Measurements from ENCODE around the gene MX1.

Gene MX1

DNA sequence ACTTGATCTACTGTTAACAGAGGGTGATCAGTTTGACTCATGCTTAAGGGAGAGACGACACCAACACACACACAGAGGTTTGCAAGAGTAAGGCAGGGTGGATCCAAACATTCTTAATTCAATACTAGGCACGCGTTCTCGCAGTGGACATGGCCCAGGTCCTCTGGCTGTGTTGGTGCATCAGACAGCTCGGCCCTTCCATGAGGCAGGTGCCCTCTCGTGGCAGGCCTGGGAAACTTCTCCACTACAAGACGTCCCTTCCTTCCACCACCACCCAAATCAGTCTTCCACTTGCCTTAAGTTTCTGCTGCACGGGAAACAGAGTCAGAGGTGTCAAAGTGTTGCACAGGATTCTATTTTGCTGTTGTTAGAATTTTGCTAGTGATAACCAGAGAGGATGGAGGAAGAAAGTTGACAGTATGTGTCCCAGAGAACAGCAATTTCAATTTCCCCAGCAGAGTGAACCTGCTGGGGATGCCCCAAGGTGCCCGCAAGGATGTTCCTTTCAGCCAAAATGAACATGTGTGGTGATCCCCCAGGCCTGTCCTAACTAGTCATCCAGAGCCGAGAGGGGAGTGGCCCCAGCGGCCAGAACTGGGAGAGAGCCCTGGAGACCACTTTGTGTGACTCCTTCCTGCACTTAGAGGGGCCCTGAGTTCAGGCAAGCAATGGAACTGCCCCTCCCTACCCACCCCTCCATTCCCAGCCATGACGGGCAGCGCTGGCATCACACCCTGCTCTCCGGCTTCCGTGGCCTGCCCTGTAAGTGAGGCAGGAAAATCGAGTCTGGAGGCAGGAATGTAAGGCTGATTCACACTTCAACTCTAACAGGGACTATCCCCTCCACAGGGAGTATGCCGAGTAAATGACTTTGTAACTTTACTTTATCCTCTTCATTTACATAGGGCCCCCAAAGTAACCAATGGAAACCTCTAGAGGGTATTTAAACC lies 34.8 kb downstream of the MX1 start:
- peak; percentile 83 for DNase-seq (ENCODE audit: low spot score)

DNA sequence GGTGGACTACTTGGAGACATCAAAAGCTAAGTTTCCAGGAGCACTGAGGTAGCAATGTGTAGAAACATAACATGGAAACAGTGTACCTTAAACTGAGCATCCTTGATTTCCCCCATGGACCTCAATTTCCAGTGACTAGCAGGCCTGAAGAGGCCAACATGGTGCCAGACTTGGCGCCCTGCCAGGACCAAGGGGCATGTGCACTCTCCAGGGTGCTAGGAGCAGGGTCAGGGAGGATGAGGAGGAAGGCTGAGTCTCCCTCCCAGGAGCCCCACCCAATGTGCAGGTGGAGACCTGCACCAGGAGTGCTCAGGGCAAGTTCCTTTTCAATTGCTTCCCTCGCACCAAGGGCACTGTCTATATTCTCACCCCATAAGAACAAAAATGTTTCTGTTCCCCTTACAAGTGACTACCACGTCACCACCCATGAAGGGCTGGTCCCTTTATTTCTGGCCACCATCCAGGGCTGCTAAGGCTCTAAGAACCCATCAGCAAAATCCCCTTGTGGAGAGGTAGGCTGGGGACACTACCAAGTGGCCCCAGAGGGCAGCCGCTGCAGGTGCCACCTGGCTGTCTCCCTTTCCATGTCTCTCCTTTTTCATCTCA lies 39.2 kb downstream of the MX1 start:
- DNase-seq (ENCODE audit: low spot score): no peak

DNA sequence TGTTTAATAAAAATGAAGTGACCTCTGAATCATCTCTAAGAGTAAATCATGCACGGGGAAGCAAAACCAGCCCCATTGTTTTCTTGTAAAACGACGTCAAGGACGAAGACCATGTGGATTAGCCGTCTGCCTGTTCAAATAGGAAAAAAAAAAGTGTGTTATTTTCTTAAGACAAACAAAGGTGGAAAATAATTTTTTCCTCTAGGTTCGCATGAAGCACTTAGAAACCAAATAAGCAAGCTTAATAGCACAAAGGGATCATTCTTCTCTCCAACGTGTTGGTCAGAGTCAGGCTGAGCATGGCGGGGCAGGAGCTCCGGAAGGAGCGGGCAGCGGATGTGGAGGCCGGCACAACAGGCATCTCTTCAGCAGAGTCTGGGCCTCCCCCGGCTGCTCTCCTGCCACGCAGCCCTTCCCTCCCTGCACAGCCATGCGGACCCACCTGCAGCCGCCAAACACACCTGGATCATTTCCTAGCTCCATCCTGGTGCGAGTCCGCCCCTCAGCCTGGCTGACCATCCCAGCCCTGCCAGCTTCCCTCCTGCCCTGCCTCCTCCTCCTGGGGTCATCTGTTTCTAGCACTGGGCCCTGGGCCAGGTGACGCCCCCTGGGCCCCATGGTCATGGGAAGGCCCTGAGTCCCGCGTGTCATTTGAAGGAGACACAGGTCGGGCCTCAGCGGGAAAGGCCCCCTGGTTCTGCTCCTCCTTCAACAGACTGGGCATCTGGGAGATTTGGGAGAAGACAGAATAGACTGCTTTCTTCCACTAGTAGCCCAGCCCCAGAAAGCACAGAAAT lies 40.2 kb downstream of the MX1 start:
- DNase-seq (ENCODE audit: low spot score): no peak

DNA sequence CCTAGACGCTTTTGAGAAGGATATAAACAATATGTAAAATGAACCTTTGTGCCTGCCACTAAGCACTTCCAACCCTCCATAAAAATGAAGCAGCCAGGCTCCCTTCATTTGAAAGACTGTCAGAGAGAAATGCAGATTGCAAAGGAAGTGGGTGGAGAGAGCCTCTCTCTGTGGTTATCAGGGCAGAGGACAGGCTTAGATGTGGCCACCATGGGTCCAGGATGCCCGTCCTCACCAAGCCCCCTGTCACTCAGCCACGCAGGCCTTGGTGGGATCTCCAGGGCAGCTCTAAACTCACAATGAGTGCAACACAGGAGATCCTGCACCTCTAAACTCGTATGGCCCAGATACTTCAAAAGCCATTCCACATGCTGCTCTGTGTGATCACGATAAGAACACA lies 44.0 kb downstream of the MX1 start:
- DNase-seq (ENCODE audit: low spot score): no peak

DNA sequence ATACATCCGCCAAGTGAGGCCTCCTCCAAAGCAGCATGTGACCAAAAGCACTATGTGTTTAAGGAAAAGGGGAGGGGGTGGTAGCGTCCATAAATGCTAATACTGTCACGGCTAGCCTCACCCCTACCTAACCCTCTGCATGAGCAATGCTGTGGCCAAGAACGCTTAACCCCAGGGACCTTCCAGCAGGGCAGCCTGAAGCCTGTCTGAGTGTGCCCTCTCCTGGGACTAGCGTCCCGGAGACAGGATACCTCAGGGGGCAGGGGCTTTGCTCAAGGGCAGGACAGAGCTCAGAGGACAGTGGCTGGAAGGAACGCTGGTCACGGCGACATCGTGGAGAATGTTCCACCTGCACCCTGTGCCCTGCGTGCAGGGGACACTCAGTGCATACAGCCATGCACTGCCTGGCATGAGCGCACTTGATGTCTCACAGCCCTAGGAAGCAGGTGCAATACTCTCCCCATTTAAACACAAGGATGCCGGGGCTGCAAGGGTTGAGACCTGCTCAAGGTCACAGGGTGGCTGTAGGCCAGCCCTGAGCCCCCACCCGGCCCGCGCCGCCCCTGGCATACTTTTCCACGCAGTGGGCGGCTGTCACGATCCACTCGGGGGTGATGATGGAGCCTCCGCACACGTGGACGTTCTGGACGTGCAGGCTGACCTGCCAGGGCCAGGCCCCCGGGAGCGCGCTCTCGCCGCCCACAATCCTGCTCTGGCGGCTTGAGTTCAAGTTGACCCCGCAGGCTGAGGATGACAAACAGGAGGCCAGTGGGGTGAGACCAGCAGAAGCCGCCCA lies 46.9 kb downstream of the MX1 start:
- DNase-seq (ENCODE audit: low spot score): no peak

DNA sequence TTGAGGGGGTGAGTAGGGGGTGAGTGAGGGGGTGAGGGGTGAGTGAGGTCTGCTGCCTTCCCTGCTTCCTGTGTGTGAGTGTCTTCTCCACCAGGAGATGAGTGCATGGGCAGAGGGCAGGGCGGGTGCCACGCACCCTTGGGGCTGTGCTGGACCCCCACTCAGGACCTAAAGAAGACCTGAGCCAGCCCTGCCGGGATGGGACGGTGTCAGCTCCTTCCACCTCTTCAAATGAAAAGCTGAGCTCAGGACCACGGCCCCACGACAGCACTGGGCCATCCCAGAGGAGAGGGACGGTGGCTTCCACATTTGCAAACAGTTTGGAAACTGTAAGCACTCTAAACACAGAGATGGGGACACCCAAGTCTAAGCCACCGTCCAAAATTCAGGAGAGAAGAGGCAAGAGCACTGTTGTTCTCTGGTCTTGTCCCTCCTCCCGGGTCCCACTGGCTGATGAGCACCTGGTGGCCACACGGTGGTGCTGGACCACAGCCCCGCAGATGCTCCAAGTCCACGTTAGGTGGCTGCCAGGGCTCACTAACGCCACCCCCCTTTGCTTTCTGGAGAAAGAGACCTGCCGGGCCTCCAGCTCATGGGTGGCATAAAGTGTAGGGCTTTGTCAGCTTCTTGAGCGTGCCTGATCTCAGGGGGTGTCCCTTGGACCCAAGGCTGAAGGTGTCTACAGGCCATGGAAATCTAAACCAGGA lies 49.8 kb downstream of the MX1 start:
- DNase-seq (ENCODE audit: low spot score): no peak

DNA sequence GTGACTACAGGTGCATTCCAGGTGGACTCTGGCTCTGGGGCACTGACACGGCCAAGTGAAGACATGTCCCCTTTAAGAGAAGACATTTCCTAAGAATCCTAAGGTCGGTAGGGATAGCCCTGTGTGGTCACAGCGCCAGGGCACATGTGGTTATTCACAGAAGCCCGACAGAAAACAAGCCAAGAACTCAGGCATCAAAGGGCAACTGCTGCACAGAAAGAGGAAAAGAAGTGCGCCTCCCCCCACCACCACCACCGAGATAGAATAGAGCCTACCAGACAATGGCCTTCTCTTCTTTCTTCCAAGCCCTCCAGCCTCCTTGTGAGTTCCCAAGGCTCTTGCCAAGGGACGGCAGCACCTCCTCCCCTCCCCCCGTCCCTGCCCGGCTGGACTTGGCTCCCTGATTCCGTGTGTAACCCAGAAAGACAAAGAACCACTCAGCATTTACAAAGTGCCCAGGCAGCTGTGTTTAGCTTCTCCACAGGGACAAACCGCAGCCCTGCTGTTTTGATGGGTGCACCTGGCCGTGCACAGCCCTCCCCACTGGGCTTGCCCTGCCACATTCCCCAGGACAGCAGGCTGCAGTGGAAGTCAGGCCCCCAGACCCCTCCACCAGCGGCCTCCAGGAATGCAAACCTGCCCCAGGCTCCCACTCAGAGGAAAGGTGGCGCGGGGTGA lies 51.7 kb downstream of the MX1 start:
- peak; percentile 76 for DNase-seq (ENCODE audit: low spot score)

DNA sequence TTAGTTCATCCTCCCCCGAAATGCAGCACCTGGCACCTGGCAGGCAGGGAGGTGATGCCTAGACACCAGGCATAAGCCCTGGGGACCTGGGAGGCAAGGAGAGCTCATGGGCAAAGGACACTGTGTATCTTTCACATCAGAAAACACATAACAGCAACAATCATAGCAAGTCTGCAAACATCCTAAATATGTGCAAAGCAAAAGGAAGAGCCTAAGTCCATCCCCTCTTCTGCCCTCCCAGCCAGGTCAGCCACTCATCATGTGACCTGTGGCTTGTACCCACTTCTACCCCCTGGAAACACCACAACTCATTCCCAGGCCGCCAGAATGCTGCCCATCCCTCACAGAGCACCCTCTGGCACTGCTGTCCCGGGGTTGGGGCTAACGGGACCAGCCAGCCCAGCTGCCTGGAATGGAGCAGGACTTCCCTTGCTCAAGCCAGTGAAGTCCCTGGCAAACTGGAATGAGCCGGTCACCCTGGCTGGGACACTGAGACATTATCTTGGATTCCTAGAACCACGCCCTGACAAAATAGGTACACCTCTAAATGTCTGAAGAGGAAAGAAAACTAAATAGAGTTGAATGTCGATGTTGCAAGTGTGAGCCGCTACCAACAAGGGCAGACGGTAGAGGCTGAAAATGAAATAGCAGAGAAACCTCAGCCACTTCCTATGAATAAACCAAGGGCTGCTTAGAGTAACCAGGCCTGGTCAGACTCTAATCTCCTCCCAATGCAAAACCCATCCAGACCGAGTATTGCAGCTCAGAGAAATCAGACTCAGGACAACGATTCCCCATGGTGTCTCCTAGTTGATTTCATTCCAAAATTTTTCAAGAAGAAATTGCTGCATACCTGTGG lies 52.5 kb downstream of the MX1 start:
- DNase-seq (ENCODE audit: low spot score): no peak

DNA sequence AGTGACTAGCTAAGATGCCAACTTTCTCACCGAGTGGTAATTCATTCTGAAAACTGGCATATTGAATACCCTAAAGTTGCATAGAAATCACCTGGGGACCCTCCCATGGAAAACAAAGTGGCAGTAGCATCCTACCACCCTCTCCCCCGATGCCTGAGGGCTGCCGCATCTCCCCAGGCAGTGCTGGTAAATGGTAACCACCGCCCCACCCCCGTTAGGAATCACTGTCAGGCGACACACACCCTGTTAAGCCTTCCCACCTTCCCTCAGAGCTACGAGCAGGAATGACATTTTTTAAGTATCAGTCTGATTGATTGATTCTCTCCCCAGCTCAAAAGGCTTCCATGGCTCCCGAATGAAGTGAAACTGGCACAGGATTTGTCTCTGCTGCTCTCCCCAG lies 53.6 kb downstream of the MX1 start:
- DNase-seq (ENCODE audit: low spot score): no peak

DNA sequence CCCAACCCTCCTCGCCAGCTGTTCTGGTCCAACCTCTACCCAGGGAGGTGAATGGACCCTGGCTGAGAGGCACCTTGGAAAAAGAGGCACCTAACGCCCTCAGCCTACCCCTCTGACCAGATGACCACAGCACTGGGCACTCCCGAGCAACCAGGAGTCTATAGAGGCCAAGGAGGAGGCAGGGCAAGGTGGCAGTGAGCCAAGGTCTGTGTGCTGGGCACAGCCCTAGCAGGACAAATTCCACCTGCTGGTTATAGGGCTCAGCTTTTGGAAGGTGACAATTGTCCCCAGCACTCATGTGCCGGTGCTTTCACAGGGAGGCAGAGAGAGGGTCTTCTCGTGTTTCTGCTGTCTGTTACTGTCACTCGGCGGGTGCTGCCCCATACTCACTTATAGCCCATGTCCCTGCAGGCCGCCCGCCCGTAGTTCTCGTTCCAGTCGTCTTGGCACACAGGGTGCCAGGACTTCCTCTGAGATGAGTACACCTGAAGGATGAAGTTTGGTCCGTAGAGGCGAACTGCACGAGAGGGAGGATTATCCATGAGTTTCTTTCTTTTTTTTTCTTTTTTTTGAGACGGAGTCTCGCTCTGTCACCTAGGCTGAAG lies 54.1 kb downstream of the MX1 start:
- no peak for DNase-seq (ENCODE audit: low spot score)

DNA sequence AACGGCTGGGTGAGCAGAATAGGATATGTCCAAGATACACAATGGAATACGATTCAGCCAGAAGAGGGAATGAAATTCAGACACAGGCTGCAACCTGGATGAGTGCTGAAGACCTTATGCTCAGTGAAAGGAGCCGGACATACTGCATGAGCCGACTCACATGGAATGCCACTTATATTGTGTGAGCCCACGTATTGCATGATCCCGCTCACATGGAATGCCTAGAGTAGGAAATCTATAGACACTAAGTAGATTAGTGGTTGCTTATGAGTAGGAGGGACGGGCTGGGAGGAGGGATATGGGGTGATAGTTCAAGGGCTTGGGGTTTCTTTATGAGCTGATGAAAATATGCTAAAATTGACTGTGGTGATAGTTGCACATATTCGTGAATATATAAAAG lies 55.2 kb downstream of the MX1 start:
- no peak for DNase-seq (ENCODE audit: low spot score)

DNA sequence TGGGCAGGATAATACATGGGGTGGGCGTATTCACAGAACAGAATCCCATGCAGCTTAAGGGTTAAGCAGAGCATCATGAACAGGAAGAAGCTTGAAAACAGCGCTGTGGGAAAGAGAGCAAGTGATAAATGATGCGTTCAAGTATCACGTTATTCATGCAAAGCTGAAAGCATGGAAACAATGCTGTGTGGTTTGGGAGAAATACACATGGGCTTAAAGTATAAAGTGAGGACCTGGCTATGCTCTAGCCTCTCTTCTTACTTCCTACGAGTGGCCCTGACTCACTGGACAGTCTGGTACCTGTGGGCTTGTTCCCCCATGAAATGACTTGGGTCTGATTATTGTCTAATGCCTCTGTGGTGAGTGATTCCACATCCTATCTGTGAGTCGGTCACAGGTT lies 56.3 kb downstream of the MX1 start:
- DNase-seq (ENCODE audit: low spot score): no peak

DNA sequence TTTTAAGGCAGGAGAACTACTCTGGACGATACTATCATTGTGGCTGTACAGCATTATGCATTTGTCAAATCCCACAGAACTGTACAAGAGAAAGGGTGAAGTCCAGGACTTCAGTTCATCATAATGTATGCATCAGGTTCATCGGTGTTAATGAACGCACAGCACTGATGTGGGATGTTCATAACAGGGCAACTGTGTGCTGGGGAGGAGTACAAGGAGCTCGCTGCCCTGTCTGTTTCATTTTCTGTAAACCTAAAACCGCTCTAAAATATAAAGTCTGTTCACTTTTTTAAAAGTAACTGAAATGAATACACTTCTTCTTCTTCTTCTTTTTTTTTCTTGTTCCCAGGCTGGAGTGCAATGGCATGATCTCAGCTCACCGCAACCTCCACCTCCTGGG lies 56.9 kb downstream of the MX1 start:
- DNase-seq (ENCODE audit: low spot score): no peak

DNA sequence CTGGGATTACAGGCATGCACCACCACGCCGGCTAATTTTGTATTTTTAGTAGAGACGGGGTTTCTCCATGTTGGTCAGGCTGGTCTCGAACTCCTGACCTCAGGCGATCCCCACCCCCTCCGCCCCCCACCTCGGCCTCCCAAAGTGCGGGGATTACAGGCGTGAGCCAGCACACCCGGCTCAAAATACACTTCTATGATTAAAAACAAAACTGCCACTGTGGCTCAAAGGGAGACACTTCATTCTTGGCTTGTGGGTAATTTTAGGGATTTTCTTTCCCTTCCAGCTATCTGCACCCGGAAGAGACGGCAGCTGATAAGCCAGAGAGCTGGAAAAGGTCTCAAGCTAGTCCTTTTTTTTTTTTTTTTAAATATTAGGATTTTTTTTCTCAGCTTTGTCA lies 57.4 kb downstream of the MX1 start:
- no peak for DNase-seq (ENCODE audit: low spot score)

DNA sequence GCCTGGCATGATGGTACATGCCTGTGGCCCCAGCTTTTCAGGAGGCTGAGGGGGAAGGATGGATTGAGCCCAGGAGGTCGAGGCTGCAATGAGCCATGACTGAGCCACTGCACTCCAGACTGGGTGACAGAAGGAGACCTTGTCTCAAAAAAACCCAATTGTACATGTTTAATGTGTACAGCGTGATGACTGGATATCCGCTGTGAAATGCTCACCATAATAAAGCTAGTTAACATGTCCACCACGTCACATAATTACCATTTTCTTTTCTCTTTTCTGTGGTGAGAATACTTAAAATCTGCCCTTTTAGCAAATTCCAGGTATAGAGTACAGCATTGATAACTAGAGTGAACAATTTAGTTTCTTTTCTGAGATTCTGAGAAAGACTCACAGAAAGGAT lies 57.9 kb downstream of the MX1 start:
- DNase-seq (ENCODE audit: low spot score): no peak

DNA sequence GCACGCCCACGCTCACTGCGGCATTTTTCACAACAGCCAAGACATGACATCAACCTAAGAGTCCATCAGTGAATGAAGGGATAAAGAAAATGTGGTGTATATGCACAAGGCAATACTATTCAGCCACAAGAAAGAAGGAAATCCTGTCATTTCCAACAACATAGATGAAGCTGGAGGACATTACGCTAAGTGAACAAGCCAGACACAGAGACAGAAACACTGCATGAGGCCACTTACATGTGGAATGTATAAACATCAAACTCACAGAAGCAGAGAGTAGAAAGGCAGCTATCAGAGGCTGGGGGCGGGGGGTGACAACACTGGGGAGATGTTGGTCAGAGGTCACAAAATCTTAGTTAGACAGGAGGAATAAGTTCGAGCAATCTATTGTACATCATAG lies 61.0 kb downstream of the MX1 start:
- no peak for DNase-seq (ENCODE audit: low spot score)

DNA sequence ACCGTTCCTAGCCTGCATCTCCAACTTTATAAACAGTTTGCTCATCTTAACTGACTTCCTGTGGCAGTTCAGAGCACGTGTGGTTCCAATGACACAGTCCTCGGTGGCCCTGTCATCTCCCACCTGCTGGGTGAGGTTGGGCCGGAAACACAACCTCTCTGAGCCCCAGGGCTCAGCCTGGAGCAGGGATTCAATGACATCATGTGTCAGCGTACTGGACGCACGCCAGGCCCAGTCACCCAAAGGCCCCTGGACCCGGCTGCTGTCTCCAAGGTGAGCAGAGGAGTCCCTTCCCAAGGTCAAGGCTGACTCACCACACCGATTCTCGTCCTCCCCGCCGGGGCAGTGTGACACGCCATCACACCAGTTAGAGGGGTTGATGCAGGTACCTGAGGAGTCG lies 62.0 kb downstream of the MX1 start:
- DNase-seq (ENCODE audit: low spot score): no peak

DNA sequence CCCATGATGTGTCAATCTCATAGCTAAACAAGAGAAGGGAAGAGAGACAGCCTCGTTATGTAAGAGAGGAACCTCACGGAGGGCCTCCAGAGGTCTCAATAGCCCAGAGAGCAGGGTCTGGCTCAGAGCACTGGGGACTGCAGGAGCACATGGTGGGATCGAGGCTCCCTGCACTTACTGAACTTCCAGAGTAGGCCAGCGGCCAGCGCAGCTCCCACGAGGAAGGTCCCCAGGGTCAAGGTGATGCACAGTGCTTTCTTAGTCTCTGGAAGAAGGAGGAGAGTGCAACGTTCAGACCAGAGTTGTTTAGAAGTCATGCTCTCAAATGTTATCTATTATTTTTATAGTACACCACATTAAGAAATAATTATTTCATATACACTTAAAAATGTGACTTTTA lies 63.3 kb downstream of the MX1 start:
- no peak for DNase-seq (ENCODE audit: low spot score)

DNA sequence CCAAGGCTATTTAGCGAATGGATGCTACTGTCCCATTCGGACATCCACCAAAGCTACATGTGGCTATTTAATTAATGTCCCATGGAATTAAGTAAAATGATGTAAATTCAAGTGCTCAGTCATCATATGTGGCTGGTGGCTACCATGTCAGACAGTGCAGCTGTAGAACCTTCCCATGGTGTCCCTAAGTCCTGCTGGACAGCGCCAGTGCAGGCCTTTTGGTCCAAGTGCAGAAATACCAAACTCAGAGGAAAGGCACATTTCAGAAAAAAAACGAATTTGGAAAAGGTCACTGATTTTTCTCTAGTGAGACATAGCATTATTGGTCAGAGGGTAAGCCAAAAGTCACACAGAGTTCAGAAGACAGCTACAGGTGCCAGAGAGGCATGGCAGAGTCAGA lies 64.3 kb downstream of the MX1 start:
- no peak for DNase-seq (ENCODE audit: low spot score)

All from Ammon's horn (tissue), 1 donor.